ENCODE measurements around the gene SGSH. TPM values are rescaled to one million over a fixed set of nuclear protein-coding genes. Genes with fewer than 3 reads are reported as not detected.

The SGSH gene
- total RNA-seq, 1 donor from 2014 or later: 47.6 TPM

DNA sequence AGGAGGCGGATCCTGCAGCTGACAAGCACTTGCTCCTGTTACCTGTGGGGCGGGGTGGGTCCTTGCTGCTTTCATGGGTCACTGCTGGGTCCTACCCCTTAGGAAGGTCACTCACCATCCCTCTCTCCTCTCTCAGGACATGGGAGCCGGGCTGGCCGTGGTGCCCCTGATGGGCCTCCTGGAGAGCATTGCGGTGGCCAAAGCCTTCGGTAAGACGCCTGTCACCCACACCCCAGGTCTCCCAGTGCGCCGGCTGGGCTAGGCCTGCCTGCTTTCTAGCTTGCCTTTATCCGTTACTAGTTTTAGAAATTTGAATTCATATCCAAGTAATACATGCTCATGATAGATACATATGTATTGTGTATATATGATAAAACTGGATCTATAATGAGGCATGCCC lies 17.3 kb upstream of the SGSH start:
- Histone ChIP-seq H3K9me3 (peaks cover 2% of the 10 kb centered on the region), H3K27ac (no peak overlapping the region), H3K27me3 (no peaks in the 10 kb centered on the region), H3K4me3 (no peak overlapping the region), H3K4me1 (no peaks in the 10 kb centered on the region), H3K36me3 (peaks cover 0 to 60% of the 10 kb centered on the region in 2 donors)
- no peak for DNase-seq (ENCODE audit: extremely low spot score in 2 of 2)
- intact Hi-C loops (cut with DNase I): no loop called here
- TF ChIP-seq POLR2A (IDR thresholded peaks at IDR 0.05) (no peak), CTCF (IDR thresholded peaks at IDR 0.05) (no peak), POLR2AphosphoS5 (IDR thresholded peaks at IDR 0.05; ENCODE audit: insufficient read depth in 1 of 2, low read depth in 1 of 2) (no peak)

DNA sequence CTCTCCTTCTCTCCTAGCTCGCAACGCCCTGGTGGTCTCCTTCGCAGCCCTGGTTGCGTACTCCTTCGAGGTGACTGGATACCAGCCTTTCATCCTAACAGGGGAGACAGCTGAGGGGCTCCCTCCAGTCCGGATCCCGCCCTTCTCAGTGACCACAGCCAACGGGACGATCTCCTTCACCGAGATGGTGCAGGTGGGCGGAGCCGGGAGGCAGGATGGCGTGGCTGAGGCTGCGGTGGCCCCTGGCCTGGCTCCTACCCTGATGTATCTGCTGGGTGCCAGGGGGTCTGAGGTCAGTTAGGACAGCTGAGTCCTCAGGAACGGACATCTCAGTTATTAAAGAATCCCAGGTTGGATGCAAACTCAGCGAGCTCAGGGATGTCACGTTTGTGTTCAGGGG lies 16.8 kb upstream of the SGSH start:
- Histone ChIP-seq H3K27ac (no peak overlapping the region), H3K4me3 (no peak overlapping the region), H3K27me3 (no peaks in the 10 kb centered on the region), H3K9me3 (peaks cover 4% of the 10 kb centered on the region), H3K36me3 (peaks cover 0 to 59% of the 10 kb centered on the region in 2 donors), H3K4me1 (no peaks in the 10 kb centered on the region)
- DNase-seq (ENCODE audit: extremely low spot score in 2 of 2): no peak
- TF ChIP-seq CTCF (IDR thresholded peaks at IDR 0.05) (no peak), POLR2A (IDR thresholded peaks at IDR 0.05) (no peak), POLR2AphosphoS5 (IDR thresholded peaks at IDR 0.05; ENCODE audit: insufficient read depth in 1 of 2, low read depth in 1 of 2) (no peak)
- intact Hi-C loops (cut with DNase I): no loop called here

DNA sequence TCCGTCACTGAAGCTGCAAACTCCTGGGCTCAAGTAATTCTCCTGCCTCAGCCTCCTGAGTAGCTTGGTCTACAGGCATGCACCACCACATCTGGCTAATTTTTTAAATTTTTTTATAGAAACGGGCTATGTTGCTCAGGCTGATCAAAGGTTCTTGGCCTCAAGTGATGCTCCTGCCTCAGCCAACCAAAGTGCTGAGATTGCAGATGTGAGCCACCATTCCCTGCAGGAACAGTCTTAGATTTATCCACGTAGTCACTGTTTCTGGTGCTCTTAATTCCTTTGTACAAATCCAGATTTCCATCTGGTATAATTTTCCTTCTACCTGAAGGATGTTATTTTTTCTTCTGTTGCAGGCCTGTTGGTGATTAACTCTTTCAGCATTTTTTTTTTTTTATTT lies 13.1 kb upstream of the SGSH start:
- Histone ChIP-seq H3K4me3 (no peak overlapping the region), H3K27me3 (no peaks in the 10 kb centered on the region), H3K36me3 (peaks cover 0 to 52% of the 10 kb centered on the region in 2 donors), H3K4me1 (no peaks in the 10 kb centered on the region), H3K9me3 (peaks cover 4% of the 10 kb centered on the region), H3K27ac (no peak overlapping the region)
- DNase-seq (ENCODE audit: extremely low spot score in 2 of 2): no peak
- intact Hi-C loops (cut with DNase I): no loop called here
- TF ChIP-seq POLR2AphosphoS5 (IDR thresholded peaks at IDR 0.05; ENCODE audit: insufficient read depth in 1 of 2, low read depth in 1 of 2) (no peak), CTCF (IDR thresholded peaks at IDR 0.05) (no peak), POLR2A (IDR thresholded peaks at IDR 0.05) (no peak)

DNA sequence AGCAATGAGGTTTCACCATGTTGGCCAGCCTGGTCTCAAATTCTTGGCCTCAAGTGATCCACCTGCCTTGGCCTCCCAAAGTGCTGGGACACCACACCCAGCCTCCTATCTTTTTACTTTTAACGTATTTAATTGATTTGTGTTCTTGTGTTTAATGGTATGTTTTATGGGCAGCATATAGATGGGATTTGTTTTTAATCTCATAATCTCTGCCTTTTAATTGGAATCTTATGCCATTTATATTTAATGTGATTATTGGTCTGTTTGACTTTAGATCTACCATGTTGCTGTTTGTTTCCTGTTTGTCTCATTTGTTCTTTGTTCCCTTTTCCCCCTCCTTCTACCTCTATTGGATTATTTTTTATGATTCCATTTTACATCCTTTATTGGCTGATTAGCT lies 12.3 kb upstream of the SGSH start:
- Histone ChIP-seq H3K4me3 (no peak overlapping the region), H3K27ac (no peak overlapping the region), H3K27me3 (no peaks in the 10 kb centered on the region), H3K9me3 (peaks cover 4% of the 10 kb centered on the region), H3K4me1 (no peaks in the 10 kb centered on the region), H3K36me3 (peaks cover 0 to 45% of the 10 kb centered on the region in 2 donors)
- no peak for DNase-seq (ENCODE audit: extremely low spot score in 2 of 2)
- TF ChIP-seq CTCF (IDR thresholded peaks at IDR 0.05) (no peak), POLR2A (IDR thresholded peaks at IDR 0.05) (no peak), POLR2AphosphoS5 (IDR thresholded peaks at IDR 0.05; ENCODE audit: insufficient read depth in 1 of 2, low read depth in 1 of 2) (no peak)
- intact Hi-C loops (cut with DNase I): no loop called here

DNA sequence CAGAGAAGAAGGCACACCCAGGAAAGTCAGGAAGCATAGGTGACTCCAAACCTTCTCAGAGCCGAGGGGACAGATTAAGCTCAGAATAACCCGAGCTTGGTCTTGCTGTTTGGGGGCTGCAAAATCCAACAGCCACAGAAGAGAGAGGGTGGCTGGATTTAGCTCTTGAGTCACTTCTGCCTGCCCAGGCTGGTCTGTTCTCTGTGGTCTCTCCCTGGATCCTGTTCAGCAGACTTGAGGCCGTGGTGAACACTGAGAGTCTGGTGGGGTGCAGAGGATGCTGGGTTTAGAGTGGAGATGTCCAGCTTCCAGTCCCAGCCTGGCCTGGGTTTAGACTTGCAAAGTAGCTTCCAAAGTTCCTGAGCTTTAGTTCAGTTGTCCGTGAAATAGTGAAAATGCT lies 8.9 kb upstream of the SGSH start:
- TF ChIP-seq POLR2AphosphoS5 (IDR thresholded peaks at IDR 0.05; ENCODE audit: insufficient read depth in 1 of 2, low read depth in 1 of 2) (no peak), POLR2A (IDR thresholded peaks at IDR 0.05) (no peak), CTCF (IDR thresholded peaks at IDR 0.05) (no peak)
- H3K27me3 ChIP-seq: no peaks in the 10 kb centered on the region
- no peaks in the 10 kb centered on the region for H3K4me1 ChIP-seq
- intact Hi-C loops (cut with DNase I): no loop called here
- peaks cover 0 to 24% of the 10 kb centered on the region in 2 donors for H3K36me3 ChIP-seq
- no peak overlapping the region for H3K27ac ChIP-seq
- H3K9me3 ChIP-seq: peaks cover 4% of the 10 kb centered on the region
- DNase-seq (ENCODE audit: extremely low spot score in 2 of 2): no peak
- H3K4me3 ChIP-seq: no peak overlapping the region

All from vagina (tissue), 2 donors.